H1 (cell line): Measurements from ENCODE around the gene CC2D2A. TPM values are rescaled to one million over a fixed set of nuclear protein-coding genes. Genes with fewer than 3 reads are reported as not detected.

Experiments used
- BRCA1 ChIP-seq: IDR thresholded peaks from 2 replicates; pipeline ENCODE4 v1.6.1; 2012; ENCODE audit warnings: low read depth, low read length, improper control_type of control experiment
- CHD1 ChIP-seq: IDR thresholded peaks from 2 replicates; pipeline ENCODE4 v1.6.1; 2012; ENCODE audit warnings: low read depth, low read length, improper control_type of control experiment
- GABPA ChIP-seq: IDR thresholded peaks from 2 replicates; pipeline ENCODE4 v1.6.1; 2011; ENCODE audit warnings: mild to moderate bottlenecking, low read length, moderate library complexity, borderline replicate concordance; ENCODE audit not compliant: insufficient read depth
- KDM5A ChIP-seq: fragments of 200-600 bp; IDR thresholded peaks from 2 replicates; pipeline ENCODE4 v1.7.1; 2012; ENCODE audit warnings: mild to moderate bottlenecking, low read length, inconsistent platforms, mixed read lengths
- NANOG ChIP-seq: IDR thresholded peaks from 2 replicates; pipeline ENCODE4 v1.6.1; 2011; ENCODE audit warnings: low read length, low read depth, mild to moderate bottlenecking, inconsistent platforms; ENCODE audit not compliant: insufficient read depth, poor library complexity, severe bottlenecking
- SAP30 ChIP-seq: fragments of 300-600 bp; sonication (generic); IDR thresholded peaks from 2 replicates; pipeline ENCODE4 v1.7.1; 2012; ENCODE audit warnings: low read length, moderate library complexity, mild to moderate bottlenecking, inconsistent platforms; ENCODE audit not compliant: insufficient read depth, insufficient replicate concordance
- polyA plus RNA-seq, 7 experiments: library from polyadenylated mRNA; depleted of rRNA in 3 of 7; stranded (reverse) in 5 of 7; unstranded in 2 of 7; fragments of >200 nt in 5 of 7; fragments of 200-250 nt in 2 of 7; gene quantifications; 1 replicate in 5 of 7; 2 replicates in 1 of 7; 4 replicates in 1 of 7; pipeline versions ENCODE4 v1.2.1 to v1.2.3, GENCODE V29; 2011 to 2013; ENCODE audit warnings: missing spikeins in 2 of 7, mixed read lengths in 2 of 7
- total RNA-seq: library from RNA; stranded (reverse); fragmentation: NEBNext Ultra II Directional; extraction: Animal tissue kit (Norgen Biotek cat#: 25700); gene quantifications from 2 replicates; pipeline ENCODE4 v1.2.1, GENCODE V29; 2021
- TF ChIP-seq, protein P1 (sequence below): fragments of 300-600 bp; sonication (generic); IDR thresholded peaks from 2 replicates; pipeline ENCODE4 v1.7.1; 2012; ENCODE audit warnings: low read length, moderate library complexity, mild to moderate bottlenecking, inconsistent platforms; ENCODE audit not compliant: insufficient replicate concordance
- TF ChIP-seq, protein P2 (sequence below): IDR thresholded peaks from 2 replicates; pipeline ENCODE4 v1.6.1; 2011; ENCODE audit warnings: low read length, improper control_type of control experiment

CC2D2A gene
- total and polyA plus RNA-seq, 2 of the 8 experiments (the other 6 are each of a cell fraction or from before 2014, with no cell fraction given) = 11.0 to 12.2 TPM

DNA sequence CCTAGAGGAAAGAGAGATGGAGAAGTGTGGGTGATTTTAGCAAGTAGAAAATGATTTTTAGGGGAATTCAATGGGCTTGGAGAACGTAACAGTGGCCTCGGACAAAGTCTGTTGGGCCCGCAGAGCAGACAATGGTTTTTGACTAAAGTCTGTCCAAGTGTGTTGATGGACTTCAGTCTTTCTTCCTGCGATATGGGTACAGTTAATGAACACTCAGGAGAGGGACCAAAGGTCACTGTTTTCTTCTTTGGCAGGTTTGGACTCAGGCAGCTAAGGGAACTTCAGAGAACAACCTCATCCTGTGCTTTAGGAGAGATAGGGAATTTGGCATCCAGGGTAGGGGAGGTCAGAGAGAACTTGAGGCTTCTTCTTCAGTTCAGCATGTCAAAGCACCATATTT, 38.0 kb downstream of the CC2D2A start (continued):
- TF ChIP-seq, protein P1, sequence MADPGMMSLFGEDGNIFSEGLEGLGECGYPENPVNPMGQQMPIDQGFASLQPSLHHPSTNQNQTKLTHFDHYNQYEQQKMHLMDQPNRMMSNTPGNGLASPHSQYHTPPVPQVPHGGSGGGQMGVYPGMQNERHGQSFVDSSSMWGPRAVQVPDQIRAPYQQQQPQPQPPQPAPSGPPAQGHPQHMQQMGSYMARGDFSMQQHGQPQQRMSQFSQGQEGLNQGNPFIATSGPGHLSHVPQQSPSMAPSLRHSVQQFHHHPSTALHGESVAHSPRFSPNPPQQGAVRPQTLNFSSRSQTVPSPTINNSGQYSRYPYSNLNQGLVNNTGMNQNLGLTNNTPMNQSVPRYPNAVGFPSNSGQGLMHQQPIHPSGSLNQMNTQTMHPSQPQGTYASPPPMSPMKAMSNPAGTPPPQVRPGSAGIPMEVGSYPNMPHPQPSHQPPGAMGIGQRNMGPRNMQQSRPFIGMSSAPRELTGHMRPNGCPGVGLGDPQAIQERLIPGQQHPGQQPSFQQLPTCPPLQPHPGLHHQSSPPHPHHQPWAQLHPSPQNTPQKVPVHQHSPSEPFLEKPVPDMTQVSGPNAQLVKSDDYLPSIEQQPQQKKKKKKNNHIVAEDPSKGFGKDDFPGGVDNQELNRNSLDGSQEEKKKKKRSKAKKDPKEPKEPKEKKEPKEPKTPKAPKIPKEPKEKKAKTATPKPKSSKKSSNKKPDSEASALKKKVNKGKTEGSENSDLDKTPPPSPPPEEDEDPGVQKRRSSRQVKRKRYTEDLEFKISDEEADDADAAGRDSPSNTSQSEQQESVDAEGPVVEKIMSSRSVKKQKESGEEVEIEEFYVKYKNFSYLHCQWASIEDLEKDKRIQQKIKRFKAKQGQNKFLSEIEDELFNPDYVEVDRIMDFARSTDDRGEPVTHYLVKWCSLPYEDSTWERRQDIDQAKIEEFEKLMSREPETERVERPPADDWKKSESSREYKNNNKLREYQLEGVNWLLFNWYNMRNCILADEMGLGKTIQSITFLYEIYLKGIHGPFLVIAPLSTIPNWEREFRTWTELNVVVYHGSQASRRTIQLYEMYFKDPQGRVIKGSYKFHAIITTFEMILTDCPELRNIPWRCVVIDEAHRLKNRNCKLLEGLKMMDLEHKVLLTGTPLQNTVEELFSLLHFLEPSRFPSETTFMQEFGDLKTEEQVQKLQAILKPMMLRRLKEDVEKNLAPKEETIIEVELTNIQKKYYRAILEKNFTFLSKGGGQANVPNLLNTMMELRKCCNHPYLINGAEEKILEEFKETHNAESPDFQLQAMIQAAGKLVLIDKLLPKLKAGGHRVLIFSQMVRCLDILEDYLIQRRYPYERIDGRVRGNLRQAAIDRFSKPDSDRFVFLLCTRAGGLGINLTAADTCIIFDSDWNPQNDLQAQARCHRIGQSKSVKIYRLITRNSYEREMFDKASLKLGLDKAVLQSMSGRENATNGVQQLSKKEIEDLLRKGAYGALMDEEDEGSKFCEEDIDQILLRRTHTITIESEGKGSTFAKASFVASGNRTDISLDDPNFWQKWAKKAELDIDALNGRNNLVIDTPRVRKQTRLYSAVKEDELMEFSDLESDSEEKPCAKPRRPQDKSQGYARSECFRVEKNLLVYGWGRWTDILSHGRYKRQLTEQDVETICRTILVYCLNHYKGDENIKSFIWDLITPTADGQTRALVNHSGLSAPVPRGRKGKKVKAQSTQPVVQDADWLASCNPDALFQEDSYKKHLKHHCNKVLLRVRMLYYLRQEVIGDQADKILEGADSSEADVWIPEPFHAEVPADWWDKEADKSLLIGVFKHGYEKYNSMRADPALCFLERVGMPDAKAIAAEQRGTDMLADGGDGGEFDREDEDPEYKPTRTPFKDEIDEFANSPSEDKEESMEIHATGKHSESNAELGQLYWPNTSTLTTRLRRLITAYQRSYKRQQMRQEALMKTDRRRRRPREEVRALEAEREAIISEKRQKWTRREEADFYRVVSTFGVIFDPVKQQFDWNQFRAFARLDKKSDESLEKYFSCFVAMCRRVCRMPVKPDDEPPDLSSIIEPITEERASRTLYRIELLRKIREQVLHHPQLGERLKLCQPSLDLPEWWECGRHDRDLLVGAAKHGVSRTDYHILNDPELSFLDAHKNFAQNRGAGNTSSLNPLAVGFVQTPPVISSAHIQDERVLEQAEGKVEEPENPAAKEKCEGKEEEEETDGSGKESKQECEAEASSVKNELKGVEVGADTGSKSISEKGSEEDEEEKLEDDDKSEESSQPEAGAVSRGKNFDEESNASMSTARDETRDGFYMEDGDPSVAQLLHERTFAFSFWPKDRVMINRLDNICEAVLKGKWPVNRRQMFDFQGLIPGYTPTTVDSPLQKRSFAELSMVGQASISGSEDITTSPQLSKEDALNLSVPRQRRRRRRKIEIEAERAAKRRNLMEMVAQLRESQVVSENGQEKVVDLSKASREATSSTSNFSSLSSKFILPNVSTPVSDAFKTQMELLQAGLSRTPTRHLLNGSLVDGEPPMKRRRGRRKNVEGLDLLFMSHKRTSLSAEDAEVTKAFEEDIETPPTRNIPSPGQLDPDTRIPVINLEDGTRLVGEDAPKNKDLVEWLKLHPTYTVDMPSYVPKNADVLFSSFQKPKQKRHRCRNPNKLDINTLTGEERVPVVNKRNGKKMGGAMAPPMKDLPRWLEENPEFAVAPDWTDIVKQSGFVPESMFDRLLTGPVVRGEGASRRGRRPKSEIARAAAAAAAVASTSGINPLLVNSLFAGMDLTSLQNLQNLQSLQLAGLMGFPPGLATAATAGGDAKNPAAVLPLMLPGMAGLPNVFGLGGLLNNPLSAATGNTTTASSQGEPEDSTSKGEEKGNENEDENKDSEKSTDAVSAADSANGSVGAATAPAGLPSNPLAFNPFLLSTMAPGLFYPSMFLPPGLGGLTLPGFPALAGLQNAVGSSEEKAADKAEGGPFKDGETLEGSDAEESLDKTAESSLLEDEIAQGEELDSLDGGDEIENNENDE = no peak
- TF ChIP-seq KDM5A = no peak
- no peak for TF ChIP-seq CHD1
- TF ChIP-seq GABPA = no peak
- TF ChIP-seq NANOG = no peak
- TF ChIP-seq, protein P2, sequence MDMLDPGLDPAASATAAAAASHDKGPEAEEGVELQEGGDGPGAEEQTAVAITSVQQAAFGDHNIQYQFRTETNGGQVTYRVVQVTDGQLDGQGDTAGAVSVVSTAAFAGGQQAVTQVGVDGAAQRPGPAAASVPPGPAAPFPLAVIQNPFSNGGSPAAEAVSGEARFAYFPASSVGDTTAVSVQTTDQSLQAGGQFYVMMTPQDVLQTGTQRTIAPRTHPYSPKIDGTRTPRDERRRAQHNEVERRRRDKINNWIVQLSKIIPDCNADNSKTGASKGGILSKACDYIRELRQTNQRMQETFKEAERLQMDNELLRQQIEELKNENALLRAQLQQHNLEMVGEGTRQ = no peak
- no peak for TF ChIP-seq BRCA1
- no peak for TF ChIP-seq SAP30
